ENCODE measurements around the gene CMC2.

CMC2 gene

GRCh38 chr16:80938879-80939260 lies 67.8 kb downstream of the CMC2 start:
- peaks cover 0 to 16% (median 14%) of the 10 kb centered on the region in 4 donors for H3K4me1 ChIP-seq
- no peak overlapping the region for H3K4me3 ChIP-seq
- no peak overlapping the region for H3K27ac ChIP-seq
- no peaks in the 10 kb centered on the region for H3K9me3 ChIP-seq
- intact Hi-C loops (cut with DNase I; ENCODE audit: low total_unique reads) = loop anchor here (10.0 kb wide), 1 partner anchor 56 kb away; no protein-coding TSS in a partner anchor
- no peak for TF ChIP-seq CTCF (IDR thresholded peaks at IDR 0.05)
- no peaks in the 10 kb centered on the region for H3K36me3 ChIP-seq
- DNase-seq = no peak
- H3K27me3 ChIP-seq = no peaks in the 10 kb centered on the region

GRCh38 chr16:80938004-80938878 lies 68.4 kb downstream of the CMC2 start:
- Histone ChIP-seq H3K27ac (no peak overlapping the region), H3K27me3 (no peaks in the 10 kb centered on the region)
- intact Hi-C loops (cut with DNase I; ENCODE audit: low total_unique reads) = loop anchor here (10.0 kb wide), 1 partner anchor 57 kb away; no protein-coding TSS in a partner anchor

GRCh38 chr16:80936410-80936809 lies 70.3 kb downstream of the CMC2 start:
- H3K9me3 ChIP-seq = no peaks in the 10 kb centered on the region
- TF ChIP-seq CTCF (IDR thresholded peaks at IDR 0.05) = no peak
- intact Hi-C loops (cut with DNase I; ENCODE audit: low total_unique reads) = loop anchor here (10.0 kb wide), 1 partner anchor 58 kb away; no protein-coding TSS in a partner anchor
- no peaks in the 10 kb centered on the region for H3K36me3 ChIP-seq
- H3K4me1 ChIP-seq = peaks cover 0 to 30% (median 23%) of the 10 kb centered on the region in 4 donors
- no peak for DNase-seq
- no peaks in the 10 kb centered on the region for H3K27me3 ChIP-seq
- H3K4me3 ChIP-seq = no peak overlapping the region
- no peak overlapping the region for H3K27ac ChIP-seq

More at GRCh38 chr16:80938004-80938878, 68.4 kb downstream of the CMC2 start:
- no peaks in the 10 kb centered on the region for H3K36me3 ChIP-seq
- peak; percentile 58 to 70 for DNase-seq
- H3K4me1 ChIP-seq = peaks cover 0 to 16% (median 15%) of the 10 kb centered on the region in 4 donors
- no peak for TF ChIP-seq CTCF (IDR thresholded peaks at IDR 0.05)
- no peaks in the 10 kb centered on the region for H3K9me3 ChIP-seq
- H3K4me3 ChIP-seq = no peak overlapping the region

GRCh38 chr16:80935691-80936090 lies 71.0 kb downstream of the CMC2 start:
- H3K27ac ChIP-seq = no peak overlapping the region
- H3K4me1 ChIP-seq = peaks cover 0 to 30% (median 23%) of the 10 kb centered on the region in 4 donors
- no peaks in the 10 kb centered on the region for H3K9me3 ChIP-seq
- H3K4me3 ChIP-seq = no peak overlapping the region
- no peak for TF ChIP-seq CTCF (IDR thresholded peaks at IDR 0.05)
- no peaks in the 10 kb centered on the region for H3K27me3 ChIP-seq
- intact Hi-C loops (cut with DNase I; ENCODE audit: low total_unique reads) = loop anchor here (10.0 kb wide), 1 partner anchor 59 kb away; no protein-coding TSS in a partner anchor
- no peaks in the 10 kb centered on the region for H3K36me3 ChIP-seq
- DNase-seq = no peak

- H3K4me1 ChIP-seq = peaks cover 0 to 23% (median 17%) of the 10 kb centered on the region in 4 donors
- TF ChIP-seq CTCF (IDR thresholded peaks at IDR 0.05) = no peak
- peak; percentile 32 to 80 for DNase-seq
- H3K27me3 ChIP-seq = no peaks in the 10 kb centered on the region
- intact Hi-C loops (cut with DNase I; ENCODE audit: low total_unique reads) = loop anchor here (2.0 to 10.0 kb wide), 2 partner anchors 32 to 62 kb away; no protein-coding TSS in a partner anchor
- H3K27ac ChIP-seq = peak overlapping the region; percentile 73 to 83
- peak overlapping the region; percentile 50 to 59 for H3K4me3 ChIP-seq
- H3K36me3 ChIP-seq = no peaks in the 10 kb centered on the region
- no peaks in the 10 kb centered on the region for H3K9me3 ChIP-seq
Measured at GRCh38 chr16:80932708-80933095, 74.0 kb downstream of the CMC2 start.
